T-cell (primary cell): ENCODE data around the gene BNC2. TPM values are rescaled to one million over a fixed set of nuclear protein-coding genes. Genes with fewer than 3 reads are reported as not detected.
"Not testable (repeated sequence)": the region's sequence is repeated elsewhere in the genome, so short reads cannot be mapped to it uniquely, and the experiment has no call there.

Source experiments
- ATAC-seq, 4 experiments: fragments of 200-7000 bp in 3 of 4; fragments of 150-1000 bp in 1 of 4; cut with Tn5 transposase; replicated peaks in 1 of 4; 1 replicate in 3 of 4; 2 replicates in 1 of 4; pipeline ENCODE4 v1.10.0; 2021; ENCODE audit warnings: moderate library complexity in 3 of 4, mild to moderate bottlenecking in 2 of 4, moderate number of reproducible peaks in 1 of 4
- CTCF ChIA-PET, 2 donors: fragments of 300-600 bp; sonication (Branson Sonifier 250); formaldehyde crosslinking; loops; one replicate each; lab custom pipeline; 2022; ENCODE audit warnings: antibody characterized with exemption in 2 of 2; lab: Charles Lee
- POLR2A ChIA-PET, 2 donors: fragments of 300-600 bp; sonication (Branson Sonifier 250); formaldehyde crosslinking; loops; one replicate each; lab custom pipeline; 2022; ENCODE audit warnings: antibody characterized with exemption in 2 of 2; lab: Charles Lee
- DNase-seq, 35 experiments: peaks; one replicate each; pipeline versions ENCODE4 v3.0.0 to v3.0.0-alpha.2; 2013 to 2023
- H3K27ac ChIP-seq: one replicate; pipeline ENCODE4 v1.5.1; 2013; ENCODE audit warnings: low read length
- H3K27me3 ChIP-seq, 2 experiments: replicated peaks in 1 of 2; 1 replicate in 1 of 2; 2 replicates in 1 of 2; pipeline versions ENCODE4 v1.6.1 to v1.7.0; 2013; ENCODE audit warnings: low read length in 1 of 2, mixed read lengths in 1 of 2; ENCODE audit not compliant: control insufficient read depth in 2 of 2, insufficient read depth in 2 of 2; ENCODE audit errors: extremely low read depth in 1 of 2
- H3K36me3 ChIP-seq, 2 donors: 1 replicate in 1 of 2; 2 replicates in 1 of 2; pipeline versions ENCODE4 v1.6.1 to v1.7.0; 2013; ENCODE audit warnings: low read length in 1 of 2; ENCODE audit not compliant: control insufficient read depth in 2 of 2, insufficient read depth in 1 of 2; ENCODE audit errors: extremely low read depth in 1 of 2
- H3K4me1 ChIP-seq, 2 experiments: 1 replicate in 1 of 2; 2 replicates in 1 of 2; pipeline versions ENCODE4 v1.6.1 to v1.7.0; 2013; ENCODE audit warnings: low read length in 2 of 2, mixed read lengths in 1 of 2; ENCODE audit not compliant: insufficient read depth in 2 of 2, control insufficient read depth in 1 of 2; ENCODE audit errors: extremely low read depth in 1 of 2
- H3K4me3 ChIP-seq, 2 donors: 1 replicate in 1 of 2; 2 replicates in 1 of 2; pipeline versions ENCODE4 v1.5.1 to v1.7.0; 2013; ENCODE audit warnings: mild to moderate bottlenecking in 2 of 2, low read length in 1 of 2, moderate library complexity in 1 of 2; ENCODE audit not compliant: control insufficient read depth in 1 of 2; ENCODE audit errors: extremely low read depth in 1 of 2
- H3K9me3 ChIP-seq: 2 replicates; pipeline ENCODE4 v1.7.0; 2013
- H3K27ac Mint-ChIP-seq, 2 donors: one replicate each; pipeline ENCODE4 v1.8.0; 2020 to 2021; ENCODE audit warnings: mild to moderate bottlenecking in 2 of 2, mixed read lengths in 2 of 2
- H3K27me3 Mint-ChIP-seq, 2 donors: one replicate each; pipeline ENCODE4 v1.8.0; 2021 to 2022; ENCODE audit warnings: mixed read lengths in 2 of 2
- H3K36me3 Mint-ChIP-seq: one replicate; pipeline ENCODE4 v1.8.0; 2021; ENCODE audit warnings: mixed read lengths
- H3K4me1 Mint-ChIP-seq, 3 donors: one replicate each; pipeline ENCODE4 v1.8.0; 2020 to 2022; ENCODE audit warnings: mixed read lengths in 3 of 3, mild to moderate bottlenecking in 1 of 3
- H3K4me3 Mint-ChIP-seq, 3 donors: one replicate each; pipeline ENCODE4 v1.8.0; 2020 to 2022; ENCODE audit warnings: mild to moderate bottlenecking in 3 of 3, mixed read lengths in 3 of 3, moderate library complexity in 3 of 3
- H3K9me3 Mint-ChIP-seq, 3 donors: one replicate each; pipeline ENCODE4 v1.8.0; 2020 to 2022; ENCODE audit warnings: mixed read lengths in 3 of 3
- WGBS: methylation state at CpG from one replicate; pipeline ENCODE4 v1.1.5; 2013; ENCODE audit warnings: missing lambda C conversion rate; ENCODE audit not compliant: insufficient coverage; 5-methylcytosine and 5-hydroxymethylcytosine counted together
- total RNA-seq, 35 experiments: library from RNA in 6 of 35; stranded (reverse) in 6 of 35; fragments of 120-200 nt in 1 of 35; gene quantifications; one replicate each; pipeline versions ENCODE4 v1.2.1 to v1.2.4 and lab custom pipeline; 2013 to 2026

BNC2 gene
- total RNA-seq, 5 donors from 2014 or later (not counting 1 experiment from before 2014, with no cell fraction given) = 0.03 to 2.1 (median 0.57) TPM

DNA sequence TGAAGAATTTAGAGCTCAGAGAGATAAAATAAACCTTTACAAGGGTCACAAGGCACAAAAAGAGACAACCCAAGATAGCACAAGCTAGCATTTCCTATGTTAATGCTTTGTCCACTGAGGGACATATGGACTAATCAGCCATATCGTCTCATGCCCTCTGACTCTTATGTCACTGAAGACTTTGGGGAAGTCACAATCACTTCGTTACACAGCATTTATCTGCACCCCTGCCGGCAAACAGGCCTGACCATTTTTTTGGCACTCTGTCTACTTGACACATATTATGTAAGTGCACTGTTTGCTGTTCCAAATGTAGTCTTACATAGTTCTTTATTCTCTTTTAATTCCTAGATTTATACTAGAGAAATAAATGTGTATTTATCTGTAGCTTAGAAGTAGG lies 13.9 kb upstream of the BNC2 start:
- no peak overlapping the region for H3K4me3 ChIP-seq
- Mint-ChIP-seq H3K36me3 (no peaks in the 10 kb centered on the region), H3K27me3 (peaks cover 0 to 8% of the 10 kb centered on the region in 2 donors), H3K4me3 (no peak overlapping the region), H3K4me1 (no peaks in the 10 kb centered on the region), H3K9me3 (peaks cover 14 to 21% (median 15%) of the 10 kb centered on the region in 3 donors), H3K27ac (no peak overlapping the region)
- DNase-seq (no peak), ATAC-seq (no peak)
- no peaks in the 10 kb centered on the region for H3K36me3 ChIP-seq
- H3K4me1 ChIP-seq = peaks cover 0 to 3% of the 10 kb centered on the region in 2 experiments
- no peaks in the 10 kb centered on the region for H3K27me3 ChIP-seq
- CTCF ChIA-PET = no interaction called here
- H3K27ac ChIP-seq = no peak overlapping the region
- H3K9me3 ChIP-seq = no peaks in the 10 kb centered on the region
- WGBS = 25% methylated on average over 1 of the region's 3 CpGs
- POLR2A ChIA-PET = no interaction called here

DNA sequence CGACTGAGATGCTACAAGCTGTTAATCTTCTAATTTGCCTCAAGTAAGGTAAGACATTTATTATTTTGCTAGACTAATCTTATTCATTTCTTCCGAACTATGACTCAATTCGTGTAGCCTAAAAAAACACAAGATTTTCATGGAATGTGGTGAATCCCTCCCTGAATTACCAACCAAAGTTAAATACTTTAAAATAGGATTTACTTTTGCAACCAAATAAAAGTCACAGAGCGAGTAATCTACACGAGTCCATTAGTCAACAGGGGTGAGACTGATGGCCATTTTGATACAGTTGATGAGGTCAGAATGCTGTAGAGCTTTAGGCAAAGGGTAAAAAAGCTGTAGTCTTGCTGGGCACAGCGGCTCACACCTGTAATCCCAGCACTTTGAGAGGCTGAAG lies 13.1 kb upstream of the BNC2 start:
- Mint-ChIP-seq H3K36me3 (no peaks in the 10 kb centered on the region), H3K9me3 (peaks cover 14 to 20% (median 15%) of the 10 kb centered on the region in 3 donors), H3K4me1 (no peaks in the 10 kb centered on the region), H3K4me3 (no peak overlapping the region), H3K27ac (no peak overlapping the region), H3K27me3 (peaks cover 0 to 8% of the 10 kb centered on the region in 2 donors)
- no peak overlapping the region for H3K4me3 ChIP-seq
- CTCF ChIA-PET = no interaction called here
- no peaks in the 10 kb centered on the region for H3K9me3 ChIP-seq
- 92% methylated on average over 2 of the region's 6 CpGs for WGBS
- H3K27me3 ChIP-seq = no peaks in the 10 kb centered on the region
- H3K36me3 ChIP-seq = no peaks in the 10 kb centered on the region
- ATAC-seq = no peak
- no peak for DNase-seq
- POLR2A ChIA-PET = interaction anchor here in 1 of 2 donors (0.6 kb wide), 1 partner anchor 33 kb away, joined by 4 read pairs; no protein-coding TSS in a partner anchor
- peaks cover 0 to 3% of the 10 kb centered on the region in 2 experiments for H3K4me1 ChIP-seq
- no peak overlapping the region for H3K27ac ChIP-seq

DNA sequence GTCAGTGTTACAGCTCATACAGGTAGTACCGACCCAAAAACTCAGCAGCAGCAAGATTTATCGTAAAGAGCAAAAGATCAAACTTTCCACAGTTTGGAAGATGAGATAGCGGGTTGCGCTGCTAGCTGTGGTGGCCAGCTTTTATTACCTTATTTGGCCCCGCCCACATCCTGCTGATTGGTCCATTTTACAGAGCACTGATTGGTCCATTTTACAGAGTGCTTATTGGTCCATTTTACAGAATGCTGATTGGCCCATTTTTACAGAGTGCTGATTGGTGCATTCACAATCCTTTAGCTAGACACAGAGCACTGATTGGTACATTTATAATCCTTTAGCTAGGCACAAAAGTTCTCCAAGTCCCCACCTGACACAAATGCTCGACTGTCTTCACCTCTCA lies 12.0 kb upstream of the BNC2 start:
- H3K4me3 ChIP-seq, H3K27ac Mint-ChIP-seq, H3K4me1 ChIP-seq, H3K27ac ChIP-seq, H3K36me3 ChIP-seq, H3K27me3 ChIP-seq, POLR2A ChIA-PET, H3K9me3 ChIP-seq, H3K27me3 Mint-ChIP-seq, H3K36me3 Mint-ChIP-seq, DNase-seq, ATAC-seq, H3K4me3 Mint-ChIP-seq, H3K4me1 Mint-ChIP-seq, CTCF ChIA-PET: not testable (repeated sequence)
- peaks cover 14 to 20% (median 15%) of the 10 kb centered on the region in 3 donors for H3K9me3 Mint-ChIP-seq
- 63% methylated on average over 3 of the region's 6 CpGs for WGBS

DNA sequence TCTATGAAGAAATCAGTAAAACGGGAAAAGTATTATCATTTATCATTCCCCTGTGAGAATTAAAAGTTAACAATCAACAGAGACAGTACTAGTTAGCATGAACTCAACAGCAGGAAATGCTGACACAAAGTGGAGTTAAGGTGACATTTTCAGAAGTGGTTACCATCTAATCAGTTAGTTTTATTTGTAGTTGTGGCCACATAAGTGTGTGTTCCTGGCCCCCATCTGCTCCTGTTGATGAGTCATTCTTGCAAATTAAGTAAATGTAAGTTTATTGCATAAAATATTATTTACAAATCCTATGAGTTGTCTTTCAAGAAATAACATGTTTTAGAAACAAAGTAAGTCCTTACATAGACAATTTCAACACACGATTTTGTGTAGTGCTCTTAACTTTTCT lies 8.9 kb upstream of the BNC2 start:
- peaks cover 13 to 15% (median 13%) of the 10 kb centered on the region in 3 donors for H3K9me3 Mint-ChIP-seq
- Histone ChIP-seq H3K4me1 (no peaks in the 10 kb centered on the region), H3K27me3 (no peaks in the 10 kb centered on the region), H3K27ac (no peak overlapping the region), H3K9me3 (no peaks in the 10 kb centered on the region), H3K36me3 (no peaks in the 10 kb centered on the region), H3K4me3 (no peak overlapping the region)
- no peaks in the 10 kb centered on the region for H3K36me3 Mint-ChIP-seq
- POLR2A ChIA-PET = no interaction called here
- H3K27me3 Mint-ChIP-seq = no peaks in the 10 kb centered on the region
- DNase-seq (no peak), ATAC-seq (no peak)
- CTCF ChIA-PET = no interaction called here
- H3K27ac Mint-ChIP-seq = no peak overlapping the region
- no peaks in the 10 kb centered on the region for H3K4me1 Mint-ChIP-seq
- H3K4me3 Mint-ChIP-seq = no peak overlapping the region
- no CpG with 5 or more reads among the region's 2 CpGs for WGBS

DNA sequence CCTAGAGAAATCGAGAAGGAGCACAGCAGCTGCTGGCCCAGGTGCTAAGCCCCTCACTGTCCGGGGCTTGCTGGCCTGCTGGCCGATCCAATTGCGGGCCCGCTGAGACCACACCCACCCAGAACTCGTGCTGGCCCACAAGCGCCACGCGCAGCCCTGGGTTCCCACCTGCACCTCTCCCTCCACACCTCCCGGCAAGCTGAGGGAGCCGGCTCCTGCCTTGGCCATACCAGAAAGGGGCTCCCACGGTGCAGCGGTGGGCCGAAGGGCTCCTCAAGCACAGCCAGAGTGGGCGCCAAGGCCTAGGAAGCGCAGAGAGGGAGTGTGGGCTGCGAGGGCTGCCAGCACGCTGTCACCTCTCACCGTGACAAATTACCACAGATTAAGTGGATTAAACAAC lies 6.8 kb upstream of the BNC2 start:
- Histone ChIP-seq H3K9me3 (no peaks in the 10 kb centered on the region), H3K27ac (no peak overlapping the region), H3K4me3 (no peak overlapping the region), H3K27me3 (peaks cover 0 to 6% of the 10 kb centered on the region in 2 experiments), H3K4me1 (no peaks in the 10 kb centered on the region), H3K36me3 (no peaks in the 10 kb centered on the region)
- 89% methylated on average over 10 of the region's 19 CpGs for WGBS
- POLR2A ChIA-PET = no interaction called here
- H3K4me1 Mint-ChIP-seq = no peaks in the 10 kb centered on the region
- no peak overlapping the region for H3K4me3 Mint-ChIP-seq
- H3K27ac Mint-ChIP-seq = no peak overlapping the region
- H3K9me3 Mint-ChIP-seq = peaks cover 10 to 12% (median 12%) of the 10 kb centered on the region in 3 donors
- no peak for DNase-seq
- ATAC-seq = no peak
- H3K27me3 Mint-ChIP-seq = peaks cover 8 to 13% of the 10 kb centered on the region in 2 donors
- CTCF ChIA-PET = no interaction called here
- no peaks in the 10 kb centered on the region for H3K36me3 Mint-ChIP-seq

DNA sequence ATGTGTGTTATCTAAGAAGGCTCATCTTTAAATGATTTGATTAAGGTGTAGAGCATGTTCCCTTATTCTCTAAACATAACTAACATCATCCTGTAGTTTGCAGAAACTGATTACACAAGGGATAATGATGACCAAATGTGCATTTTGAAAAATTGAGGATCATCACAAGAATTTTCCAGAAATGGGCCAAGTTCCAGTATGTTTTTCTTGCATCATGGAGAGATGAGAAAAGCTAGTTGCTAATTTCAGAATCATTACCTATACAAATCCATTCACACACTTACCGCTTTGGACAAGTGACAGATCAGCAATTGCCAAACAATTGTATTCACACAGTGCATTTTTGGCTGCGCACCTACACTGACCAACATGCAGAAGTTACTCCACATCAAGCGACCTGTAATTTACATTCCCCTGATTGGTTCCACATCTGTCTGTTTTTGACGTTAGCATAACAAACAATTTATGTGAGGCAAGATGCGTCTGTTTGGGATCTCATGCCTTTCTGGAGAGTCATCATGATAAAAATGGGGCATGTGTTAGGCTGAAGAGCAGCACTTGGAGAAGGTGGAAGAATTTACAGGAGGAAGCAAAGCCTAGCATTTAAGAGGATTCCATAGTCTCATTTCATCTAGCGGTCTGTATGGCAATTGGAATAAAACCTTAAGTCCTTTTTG lies 2.8 kb upstream of the BNC2 start:
- Mint-ChIP-seq H3K4me3 (no peak overlapping the region), H3K27ac (no peak overlapping the region), H3K27me3 (peaks cover 27 to 28% of the 10 kb centered on the region in 2 donors), H3K4me1 (peaks cover 0 to 9% (median 4%) of the 10 kb centered on the region in 3 donors), H3K9me3 (peaks cover 2 to 4% (median 3%) of the 10 kb centered on the region in 3 donors), H3K36me3 (no peaks in the 10 kb centered on the region)
- no peak overlapping the region for H3K27ac ChIP-seq
- peaks cover 0 to 10% of the 10 kb centered on the region in 2 experiments for H3K4me1 ChIP-seq
- POLR2A ChIA-PET = no interaction called here
- no peaks in the 10 kb centered on the region for H3K9me3 ChIP-seq
- H3K4me3 ChIP-seq = no peak overlapping the region
- no peaks in the 10 kb centered on the region for H3K36me3 ChIP-seq
- peaks cover 3 to 29% of the 10 kb centered on the region in 2 experiments for H3K27me3 ChIP-seq
- CTCF ChIA-PET = no interaction called here
- DNase-seq (no peak), ATAC-seq (no peak)
- WGBS = 98% methylated on average over 5 of the region's 6 CpGs
